Measurements from ENCODE around the gene PLPP4. TPM values are rescaled to one million over a fixed set of nuclear protein-coding genes. Genes with fewer than 3 reads are reported as not detected.

PLPP4 gene
- total RNA-seq, 1 donor from 2014 or later, result 7.4 TPM

GRCh38 chr10:120513307-120513796 is 56.3 kb downstream of the PLPP4 start:
- Mint-ChIP-seq H3K27me3 (ENCODE audit: low read depth) (peaks cover 66% of the 10 kb centered on the region), H3K27ac (no peak overlapping the region), H3K9me3 (peaks cover 4% of the 10 kb centered on the region), H3K4me1 (no peaks in the 10 kb centered on the region), H3K36me3 (no peaks in the 10 kb centered on the region), H3K4me3 (no peak overlapping the region)
- no peak for DNase-seq (ENCODE audit: low spot score in 2 of 2, unreplicated experiment in 2 of 2)
- TF ChIP-seq, protein P1, sequence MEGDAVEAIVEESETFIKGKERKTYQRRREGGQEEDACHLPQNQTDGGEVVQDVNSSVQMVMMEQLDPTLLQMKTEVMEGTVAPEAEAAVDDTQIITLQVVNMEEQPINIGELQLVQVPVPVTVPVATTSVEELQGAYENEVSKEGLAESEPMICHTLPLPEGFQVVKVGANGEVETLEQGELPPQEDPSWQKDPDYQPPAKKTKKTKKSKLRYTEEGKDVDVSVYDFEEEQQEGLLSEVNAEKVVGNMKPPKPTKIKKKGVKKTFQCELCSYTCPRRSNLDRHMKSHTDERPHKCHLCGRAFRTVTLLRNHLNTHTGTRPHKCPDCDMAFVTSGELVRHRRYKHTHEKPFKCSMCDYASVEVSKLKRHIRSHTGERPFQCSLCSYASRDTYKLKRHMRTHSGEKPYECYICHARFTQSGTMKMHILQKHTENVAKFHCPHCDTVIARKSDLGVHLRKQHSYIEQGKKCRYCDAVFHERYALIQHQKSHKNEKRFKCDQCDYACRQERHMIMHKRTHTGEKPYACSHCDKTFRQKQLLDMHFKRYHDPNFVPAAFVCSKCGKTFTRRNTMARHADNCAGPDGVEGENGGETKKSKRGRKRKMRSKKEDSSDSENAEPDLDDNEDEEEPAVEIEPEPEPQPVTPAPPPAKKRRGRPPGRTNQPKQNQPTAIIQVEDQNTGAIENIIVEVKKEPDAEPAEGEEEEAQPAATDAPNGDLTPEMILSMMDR (IDR thresholded peaks at IDR 0.05; ENCODE audit: unreplicated experiment), result no peak

GRCh38 chr10:120514035-120514620 is 57.1 kb downstream of the PLPP4 start:
- Mint-ChIP-seq H3K4me1 (no peaks in the 10 kb centered on the region), H3K36me3 (no peaks in the 10 kb centered on the region), H3K27ac (no peak overlapping the region), H3K27me3 (ENCODE audit: low read depth) (peaks cover 67% of the 10 kb centered on the region), H3K9me3 (peaks cover 4% of the 10 kb centered on the region), H3K4me3 (no peak overlapping the region)
- DNase-seq (ENCODE audit: low spot score in 2 of 2, unreplicated experiment in 2 of 2), result peak; percentile 54 to 77
- TF ChIP-seq, protein P1 (IDR thresholded peaks at IDR 0.05; ENCODE audit: unreplicated experiment), result no peak

GRCh38 chr10:120514959-120515358 is 57.9 kb downstream of the PLPP4 start:
- Mint-ChIP-seq H3K4me1 (no peaks in the 10 kb centered on the region), H3K9me3 (peaks cover 4% of the 10 kb centered on the region), H3K27me3 (ENCODE audit: low read depth) (peaks cover 65% of the 10 kb centered on the region), H3K4me3 (no peak overlapping the region), H3K27ac (no peak overlapping the region), H3K36me3 (no peaks in the 10 kb centered on the region)
- DNase-seq (ENCODE audit: low spot score in 2 of 2, unreplicated experiment in 2 of 2), result no peak
- TF ChIP-seq, protein P1 (IDR thresholded peaks at IDR 0.05; ENCODE audit: unreplicated experiment), result no peak

GRCh38 chr10:120515741-120516140 is 58.7 kb downstream of the PLPP4 start:
- H3K36me3 Mint-ChIP-seq, result no peaks in the 10 kb centered on the region
- H3K9me3 Mint-ChIP-seq, result peaks cover 4% of the 10 kb centered on the region
- H3K27ac Mint-ChIP-seq, result no peak overlapping the region
- no peak overlapping the region for H3K4me3 Mint-ChIP-seq
- no peak for DNase-seq (ENCODE audit: low spot score in 2 of 2, unreplicated experiment in 2 of 2)
- TF ChIP-seq, protein P1 (IDR thresholded peaks at IDR 0.05; ENCODE audit: unreplicated experiment), result no peak
- H3K4me1 Mint-ChIP-seq, result no peaks in the 10 kb centered on the region
- peaks cover 62% of the 10 kb centered on the region for H3K27me3 Mint-ChIP-seq (ENCODE audit: low read depth)

DNA sequence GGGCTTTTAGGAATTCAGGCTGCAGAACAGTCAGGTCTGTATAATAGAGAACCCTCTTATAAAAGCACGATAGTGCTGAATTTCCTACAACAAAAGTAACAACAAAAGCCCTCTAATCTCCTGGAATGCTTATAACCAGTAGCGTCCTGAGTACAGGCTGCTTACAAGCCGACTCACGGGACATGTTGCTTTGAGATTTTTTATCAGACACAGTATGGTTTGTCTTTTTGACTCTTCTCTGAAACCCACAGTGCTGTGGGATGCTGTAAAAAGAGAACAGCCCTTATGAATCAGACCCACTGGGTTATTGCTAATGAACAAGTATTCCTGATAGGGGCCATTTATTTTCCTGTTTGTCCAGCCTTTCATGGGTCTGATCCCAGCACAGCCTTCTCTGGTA is 59.4 kb downstream of the PLPP4 start:
- no peaks in the 10 kb centered on the region for H3K4me1 Mint-ChIP-seq
- peaks cover 61% of the 10 kb centered on the region for H3K27me3 Mint-ChIP-seq (ENCODE audit: low read depth)
- no peak overlapping the region for H3K4me3 Mint-ChIP-seq
- H3K9me3 Mint-ChIP-seq, result peaks cover 4% of the 10 kb centered on the region
- TF ChIP-seq, protein P1 (IDR thresholded peaks at IDR 0.05; ENCODE audit: unreplicated experiment), result no peak
- DNase-seq (ENCODE audit: low spot score in 2 of 2, unreplicated experiment in 2 of 2), result no peak
- no peak overlapping the region for H3K27ac Mint-ChIP-seq
- H3K36me3 Mint-ChIP-seq, result no peaks in the 10 kb centered on the region

Measured in mesothelial cell of epicardium (in vitro differentiated cells).